Measurements from ENCODE around the gene PRAC1. TPM values are rescaled to one million over a fixed set of nuclear protein-coding genes. Genes with fewer than 3 reads are reported as not detected.
A peak's percentile ranks its signal among the peaks of the same experiment; 100 is the strongest.

The PRAC1 gene
- total RNA-seq: not detected
- polyA plus RNA-seq: not detected
- long read RNA-seq, donor 1: 0 reads
- long read RNA-seq, donor 2: 0 reads
- long read RNA-seq, donor 3: 0 reads
- long read RNA-seq, donor 4: 0 reads

- Histone ChIP-seq H3K27ac (ENCODE audit: low read length) (no peak within 1 kb of the TSS), H3K27me3 (ENCODE audit: control insufficient read depth, insufficient read depth) (no peaks in the 10 kb centered on the region), H3K9me3 (ENCODE audit: control insufficient read depth, low read length) (no peaks in the 10 kb centered on the region), H3K4me3 (ENCODE audit: low read length) (peak within 1 kb of the TSS; percentile 29), H3K4me1 (ENCODE audit: control insufficient read depth, insufficient read depth, low read length) (no peaks in the 10 kb centered on the region)
- DNase-seq: no peak
- no peak for ATAC-seq
- intact Hi-C loops (cut with DNase I): loop anchor here in 2 of 4 donors (10.0 kb wide), 1 partner anchor 162 kb away; no protein-coding TSS in a partner anchor
- 7% methylated on average over 21 of the region's 21 CpGs for WGBS
Observed at GRCh38 chr17:48722201-48722907, at the start of gene PRAC1. Gene PRAC1 (minus strand): TSS chr17:48722518. CDS start chr17:48722392, 126 bp downstream.

GRCh38 chr17:48770954-48771353 lies 48.6 kb upstream of the PRAC1 start:
- ATAC-seq (no peak), DNase-seq (no peak)
- intact Hi-C loops (cut with DNase I): no loop called here
- H3K9me3 ChIP-seq (ENCODE audit: control insufficient read depth, low read length): no peaks in the 10 kb centered on the region
- H3K4me3 ChIP-seq (ENCODE audit: low read length): no peak overlapping the region
- H3K27ac ChIP-seq (ENCODE audit: low read length): no peak overlapping the region
- H3K4me1 ChIP-seq (ENCODE audit: control insufficient read depth, insufficient read depth, low read length): no peaks in the 10 kb centered on the region
- WGBS: 39% methylated on average over 3 of the region's 3 CpGs
- no peaks in the 10 kb centered on the region for H3K27me3 ChIP-seq (ENCODE audit: control insufficient read depth, insufficient read depth)

GRCh38 chr17:48769009-48769675 lies 46.8 kb upstream of the PRAC1 start:
- WGBS: 72% methylated on average over 5 of the region's 5 CpGs
- H3K27me3 ChIP-seq (ENCODE audit: control insufficient read depth, insufficient read depth): no peaks in the 10 kb centered on the region
- no peak overlapping the region for H3K4me3 ChIP-seq (ENCODE audit: low read length)
- no peaks in the 10 kb centered on the region for H3K4me1 ChIP-seq (ENCODE audit: control insufficient read depth, insufficient read depth, low read length)
- ATAC-seq (no peak), DNase-seq (no peak)
- no peaks in the 10 kb centered on the region for H3K9me3 ChIP-seq (ENCODE audit: control insufficient read depth, low read length)
- intact Hi-C loops (cut with DNase I): no loop called here
- H3K27ac ChIP-seq (ENCODE audit: low read length): no peak overlapping the region

- 79% methylated on average over 4 of the region's 4 CpGs for WGBS
- Histone ChIP-seq H3K4me3 (ENCODE audit: low read length) (no peak overlapping the region), H3K9me3 (ENCODE audit: control insufficient read depth, low read length) (no peaks in the 10 kb centered on the region), H3K27me3 (ENCODE audit: control insufficient read depth, insufficient read depth) (no peaks in the 10 kb centered on the region), H3K27ac (ENCODE audit: low read length) (no peak overlapping the region), H3K4me1 (ENCODE audit: control insufficient read depth, insufficient read depth, low read length) (no peaks in the 10 kb centered on the region)
- intact Hi-C loops (cut with DNase I): no loop called here
- DNase-seq (no peak), ATAC-seq (no peak)
Observed at GRCh38 chr17:48767263-48767774, 45.0 kb upstream of the PRAC1 start.

- Histone ChIP-seq H3K27me3 (ENCODE audit: control insufficient read depth, insufficient read depth) (no peaks in the 10 kb centered on the region), H3K9me3 (ENCODE audit: control insufficient read depth, low read length) (no peaks in the 10 kb centered on the region), H3K27ac (ENCODE audit: low read length) (no peak overlapping the region), H3K4me3 (ENCODE audit: low read length) (no peak overlapping the region), H3K4me1 (ENCODE audit: control insufficient read depth, insufficient read depth, low read length) (no peaks in the 10 kb centered on the region)
- DNase-seq: no peak
- 76% methylated on average over 6 of the region's 6 CpGs for WGBS
- no peak for ATAC-seq
- intact Hi-C loops (cut with DNase I): no loop called here
Observed at GRCh38 chr17:48761114-48761513, 38.8 kb upstream of the PRAC1 start.

- intact Hi-C loops (cut with DNase I): no loop called here
- ATAC-seq (peak; percentile 71 to 79), DNase-seq (no peak)
- no peaks in the 10 kb centered on the region for H3K27me3 ChIP-seq (ENCODE audit: control insufficient read depth, insufficient read depth)
- no peaks in the 10 kb centered on the region for H3K4me1 ChIP-seq (ENCODE audit: control insufficient read depth, insufficient read depth, low read length)
- 16% methylated on average over 4 of the region's 4 CpGs for WGBS
- H3K27ac ChIP-seq (ENCODE audit: low read length): no peak overlapping the region
- H3K9me3 ChIP-seq (ENCODE audit: control insufficient read depth, low read length): no peaks in the 10 kb centered on the region
- no peak overlapping the region for H3K4me3 ChIP-seq (ENCODE audit: low read length)
Observed at GRCh38 chr17:48760411-48760810, 38.1 kb upstream of the PRAC1 start.

GRCh38 chr17:48759288-48759687 lies 37.0 kb upstream of the PRAC1 start:
- Histone ChIP-seq H3K27ac (ENCODE audit: low read length) (no peak overlapping the region), H3K27me3 (ENCODE audit: control insufficient read depth, insufficient read depth) (no peaks in the 10 kb centered on the region), H3K9me3 (ENCODE audit: control insufficient read depth, low read length) (no peaks in the 10 kb centered on the region), H3K4me3 (ENCODE audit: low read length) (no peak overlapping the region), H3K4me1 (ENCODE audit: control insufficient read depth, insufficient read depth, low read length) (no peaks in the 10 kb centered on the region)
- no peak for DNase-seq
- intact Hi-C loops (cut with DNase I): no loop called here
- no peak for ATAC-seq

GRCh38 chr17:48757524-48757961 lies 35.2 kb upstream of the PRAC1 start:
- DNase-seq (no peak), ATAC-seq (no peak)
- no peaks in the 10 kb centered on the region for H3K27me3 ChIP-seq (ENCODE audit: control insufficient read depth, insufficient read depth)

GRCh38 chr17:48756830-48757251 lies 34.5 kb upstream of the PRAC1 start:
- Histone ChIP-seq H3K9me3 (ENCODE audit: control insufficient read depth, low read length) (no peaks in the 10 kb centered on the region), H3K4me3 (ENCODE audit: low read length) (no peak overlapping the region), H3K27me3 (ENCODE audit: control insufficient read depth, insufficient read depth) (no peaks in the 10 kb centered on the region)

More at GRCh38 chr17:48757524-48757961, 35.2 kb upstream of the PRAC1 start:
- 44% methylated on average over 2 of the region's 2 CpGs for WGBS
- intact Hi-C loops (cut with DNase I): no loop called here
- Histone ChIP-seq H3K27ac (ENCODE audit: low read length) (no peak overlapping the region), H3K4me1 (ENCODE audit: control insufficient read depth, insufficient read depth, low read length) (no peaks in the 10 kb centered on the region), H3K9me3 (ENCODE audit: control insufficient read depth, low read length) (no peaks in the 10 kb centered on the region), H3K4me3 (ENCODE audit: low read length) (no peak overlapping the region)

GRCh38 chr17:48755356-48755755 lies 33.0 kb upstream of the PRAC1 start:
- 18% methylated on average over 8 of the region's 8 CpGs for WGBS
- no peaks in the 10 kb centered on the region for H3K27me3 ChIP-seq (ENCODE audit: control insufficient read depth, insufficient read depth)

More at GRCh38 chr17:48756830-48757251, 34.5 kb upstream of the PRAC1 start:
- 23% methylated on average over 3 of the region's 3 CpGs for WGBS
- DNase-seq: no peak
- no peak overlapping the region for H3K27ac ChIP-seq (ENCODE audit: low read length)
- ATAC-seq: no peak
- intact Hi-C loops (cut with DNase I): no loop called here
- no peaks in the 10 kb centered on the region for H3K4me1 ChIP-seq (ENCODE audit: control insufficient read depth, insufficient read depth, low read length)

More at GRCh38 chr17:48755356-48755755, 33.0 kb upstream of the PRAC1 start:
- ATAC-seq (no peak), DNase-seq (no peak)
- intact Hi-C loops (cut with DNase I): no loop called here
- no peak overlapping the region for H3K27ac ChIP-seq (ENCODE audit: low read length)
- no peaks in the 10 kb centered on the region for H3K9me3 ChIP-seq (ENCODE audit: control insufficient read depth, low read length)
- no peak overlapping the region for H3K4me3 ChIP-seq (ENCODE audit: low read length)
- H3K4me1 ChIP-seq (ENCODE audit: control insufficient read depth, insufficient read depth, low read length): no peaks in the 10 kb centered on the region

Measured in right cardiac atrium (tissue), 5 donors.